Hepatocyte (in vitro differentiated cells): ENCODE results near the gene SLC25A33.

Experiments used
- CTCF ChIP-seq: fragments of 200-600 bp; sonication (generic); IDR thresholded peaks from 2 replicates; pipeline ENCODE4 v1.5.1; 2016; ENCODE audit warnings: antibody characterized with exemption, mild to moderate bottlenecking; ENCODE audit not compliant: poor library complexity
- EZH2 ChIP-seq: fragments of 200-600 bp; sonication (generic); IDR thresholded peaks from 2 replicates; pipeline ENCODE4 v1.6.1; 2016; ENCODE audit warnings: antibody characterized with exemption, mild to moderate bottlenecking, borderline replicate concordance
- EZH2phosphoT487 ChIP-seq: fragments of 200-600 bp; sonication (generic); IDR thresholded peaks from one replicate; pipeline ENCODE4 v1.6.1; 2018; ENCODE audit warnings: antibody characterized with exemption, mild to moderate bottlenecking, low read depth, moderate library complexity; ENCODE audit not compliant: unreplicated experiment, severe bottlenecking

DNA sequence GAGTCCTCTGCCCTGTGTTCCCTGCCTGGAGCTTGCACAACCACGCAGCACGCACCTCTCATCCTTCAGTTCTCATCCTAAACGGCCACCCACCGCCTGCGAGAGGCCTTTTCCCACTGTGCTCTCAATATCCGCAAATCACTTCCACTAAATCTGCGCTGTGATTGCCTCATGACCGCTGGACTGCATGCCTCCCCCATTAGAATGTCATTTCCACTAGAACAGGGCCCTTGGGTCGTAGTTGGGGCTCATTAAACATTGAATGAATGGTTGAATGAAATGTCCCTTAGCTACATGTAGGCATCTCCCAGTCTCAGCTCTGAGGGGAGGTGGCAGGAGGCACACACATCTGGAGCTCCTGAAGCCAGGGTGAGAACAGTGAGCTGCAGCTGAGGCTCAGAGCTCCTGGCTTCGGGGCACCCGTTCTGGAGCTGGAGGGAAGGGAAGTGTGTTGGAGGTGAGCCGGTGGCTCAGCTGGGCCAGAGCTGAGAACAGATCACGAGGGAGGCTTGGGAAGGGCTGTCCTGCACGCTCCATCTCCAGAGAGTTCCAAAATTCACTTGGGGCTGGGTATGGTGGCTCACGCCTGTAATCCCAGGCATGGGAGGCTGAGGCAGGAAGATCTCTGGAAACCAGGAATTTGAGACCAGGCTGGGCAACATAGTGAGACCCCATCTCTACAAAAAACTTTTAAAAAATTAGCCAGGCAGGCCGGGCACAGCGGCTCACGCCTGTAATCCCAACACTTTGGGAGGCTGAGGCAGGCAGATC is 79.8 kb downstream of the SLC25A33 start:
- no peak for TF ChIP-seq CTCF
- TF ChIP-seq EZH2phosphoT487, result no peak
- TF ChIP-seq EZH2, result no peak
